NCI-H2107 treated with DMSO at 0.1 percent for 48 hours (cell line): ENCODE measurements around the gene RTP3.
A peak's percentile ranks its signal among the peaks of the same experiment; 100 is the strongest.

ENCODE experiments used
- DNase-seq: peaks from one replicate; lab custom pipeline; 2025; ENCODE audit not compliant: unreplicated experiment; lab: John Stamatoyannopoulos, UW

RTP3 gene

GRCh38 chr3:46468753-46469600 is 28.8 kb upstream of the RTP3 start:
- no peak for DNase-seq

- DNase-seq, result no peak
Measured at GRCh38 chr3:46469680-46470357, 28.0 kb upstream of the RTP3 start.

GRCh38 chr3:46470831-46471230 is 26.9 kb upstream of the RTP3 start:
- DNase-seq, result no peak

- no peak for DNase-seq
Measured at GRCh38 chr3:46471371-46471914, 26.3 kb upstream of the RTP3 start.

- DNase-seq, result no peak
Measured at GRCh38 chr3:46472736-46473135, 25.0 kb upstream of the RTP3 start.

GRCh38 chr3:46477145-46477544 is 20.6 kb upstream of the RTP3 start:
- no peak for DNase-seq

GRCh38 chr3:46477756-46478155 is 20.0 kb upstream of the RTP3 start:
- DNase-seq, result no peak

GRCh38 chr3:46478341-46478740 is 19.4 kb upstream of the RTP3 start:
- no peak for DNase-seq

GRCh38 chr3:46479021-46479420 is 18.8 kb upstream of the RTP3 start:
- no peak for DNase-seq

- DNase-seq, result no peak
Measured at GRCh38 chr3:46479696-46480095, 18.1 kb upstream of the RTP3 start.

GRCh38 chr3:46480491-46481195 is 17.1 kb upstream of the RTP3 start:
- no peak for DNase-seq

GRCh38 chr3:46481636-46482035 is 16.1 kb upstream of the RTP3 start:
- no peak for DNase-seq

GRCh38 chr3:46482632-46483350 is 15.0 kb upstream of the RTP3 start:
- peak; percentile 37 for DNase-seq

GRCh38 chr3:46483825-46484224 is 14.0 kb upstream of the RTP3 start:
- DNase-seq, result no peak

GRCh38 chr3:46484388-46484787 is 13.4 kb upstream of the RTP3 start:
- DNase-seq, result no peak

- DNase-seq, result peak; percentile 26
Measured at GRCh38 chr3:46484911-46485778, 12.6 kb upstream of the RTP3 start.

GRCh38 chr3:46485779-46486175 is 12.0 kb upstream of the RTP3 start:
- DNase-seq, result no peak

GRCh38 chr3:46488735-46489361 is 8.9 kb upstream of the RTP3 start:
- DNase-seq, result peak; percentile 57

- DNase-seq, result no peak
Measured at GRCh38 chr3:46489381-46489780, 8.4 kb upstream of the RTP3 start.

GRCh38 chr3:46489875-46490274 is 7.9 kb upstream of the RTP3 start:
- no peak for DNase-seq
